Activated CD4-positive, alpha-beta T cell treated with anti-CD3 and anti-CD28 coated beads for 24 hours (primary cell): ENCODE results near the gene GPR21.

Source experiments
- DNase-seq, 2 donors: peaks; one replicate each; pipeline ENCODE4 v3.0.0-alpha.2; 2020; ENCODE audit warnings: low read depth in 2 of 2

Gene GPR21

DNA sequence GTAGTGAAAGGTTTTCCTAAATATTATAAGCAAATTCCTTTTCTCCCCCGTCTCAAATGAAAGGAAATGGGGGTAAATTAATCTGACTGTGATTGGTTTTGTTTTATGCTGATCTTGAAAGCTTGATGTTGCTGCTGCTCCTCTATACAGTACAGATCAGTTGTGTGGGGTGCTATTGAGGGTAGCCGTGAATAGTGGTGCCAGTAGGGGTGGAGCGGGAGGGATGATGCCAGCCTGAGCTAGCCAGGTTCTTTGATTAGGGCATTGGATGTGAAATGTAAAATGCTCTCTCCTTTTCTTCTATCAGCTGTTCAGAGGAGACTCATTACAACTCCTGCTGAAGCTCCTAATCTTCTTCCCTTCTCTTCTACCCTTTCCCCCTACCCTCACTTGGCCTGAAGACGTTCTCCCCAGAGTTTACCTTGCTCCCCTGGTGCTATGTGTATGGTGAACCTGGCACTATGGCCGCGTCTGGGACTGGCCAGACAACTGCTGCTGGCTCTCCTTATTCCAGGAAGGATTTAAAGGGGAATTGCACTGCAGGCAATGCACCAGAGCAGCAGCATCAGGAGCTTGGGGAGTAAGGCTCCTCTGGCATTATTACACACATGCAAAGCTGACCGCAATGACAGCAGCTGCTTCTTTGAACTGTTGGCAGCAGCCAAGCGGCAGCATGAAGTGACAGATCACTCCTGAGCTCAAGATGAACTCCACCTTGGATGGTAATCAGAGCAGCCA lies 566 bp downstream of the GPR21 start:
- no peak for DNase-seq

GRCh38 chr9:123034881-123035510 lies 1.5 kb downstream of the GPR21 start:
- DNase-seq: no peak

- no peak for DNase-seq
Measured at GRCh38 chr9:123035791-123036190, 2.3 kb downstream of the GPR21 start.

- no peak for DNase-seq
Measured at GRCh38 chr9:123036893-123037545, 3.6 kb downstream of the GPR21 start.

- DNase-seq: no peak
Measured at GRCh38 chr9:123039617-123040219, 6.3 kb downstream of the GPR21 start.

DNA sequence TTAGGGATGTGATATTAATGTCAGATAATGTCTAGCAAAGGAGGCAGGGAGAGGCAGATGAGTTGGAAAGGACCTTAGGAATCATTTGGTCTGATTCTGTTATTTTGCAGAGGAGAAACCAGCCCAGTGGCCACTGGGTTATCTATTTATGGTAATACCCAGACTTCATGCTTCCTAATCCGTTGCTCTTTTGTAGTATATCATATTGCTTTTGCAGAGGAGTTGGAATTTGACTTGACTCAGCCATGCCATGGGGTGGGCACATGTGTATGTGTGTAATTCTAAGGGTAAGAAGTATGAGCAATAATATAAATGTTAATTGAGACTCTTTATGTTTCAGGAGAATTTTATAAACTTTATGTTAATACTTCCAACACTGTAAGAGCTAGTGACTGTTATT lies 7.3 kb downstream of the GPR21 start:
- no peak for DNase-seq

DNA sequence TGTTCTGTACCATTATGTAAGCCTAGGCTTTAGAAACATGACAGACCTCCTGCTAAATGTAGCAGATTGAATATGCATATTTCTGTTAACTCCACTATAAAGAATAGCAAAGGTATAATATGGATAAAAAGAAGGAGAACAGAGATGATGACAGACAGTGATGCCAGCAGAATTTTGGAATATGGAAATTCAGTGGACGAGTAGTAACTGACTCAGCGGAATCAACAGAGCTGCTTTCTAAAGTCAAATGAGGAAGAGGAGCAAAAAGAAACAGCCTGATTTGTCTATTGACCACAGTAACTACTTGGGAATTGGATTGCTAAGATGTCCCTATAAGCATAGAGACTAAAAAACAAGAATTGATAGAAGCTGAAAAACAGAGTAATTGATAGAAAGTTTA lies 8.0 kb downstream of the GPR21 start:
- DNase-seq: no peak

DNA sequence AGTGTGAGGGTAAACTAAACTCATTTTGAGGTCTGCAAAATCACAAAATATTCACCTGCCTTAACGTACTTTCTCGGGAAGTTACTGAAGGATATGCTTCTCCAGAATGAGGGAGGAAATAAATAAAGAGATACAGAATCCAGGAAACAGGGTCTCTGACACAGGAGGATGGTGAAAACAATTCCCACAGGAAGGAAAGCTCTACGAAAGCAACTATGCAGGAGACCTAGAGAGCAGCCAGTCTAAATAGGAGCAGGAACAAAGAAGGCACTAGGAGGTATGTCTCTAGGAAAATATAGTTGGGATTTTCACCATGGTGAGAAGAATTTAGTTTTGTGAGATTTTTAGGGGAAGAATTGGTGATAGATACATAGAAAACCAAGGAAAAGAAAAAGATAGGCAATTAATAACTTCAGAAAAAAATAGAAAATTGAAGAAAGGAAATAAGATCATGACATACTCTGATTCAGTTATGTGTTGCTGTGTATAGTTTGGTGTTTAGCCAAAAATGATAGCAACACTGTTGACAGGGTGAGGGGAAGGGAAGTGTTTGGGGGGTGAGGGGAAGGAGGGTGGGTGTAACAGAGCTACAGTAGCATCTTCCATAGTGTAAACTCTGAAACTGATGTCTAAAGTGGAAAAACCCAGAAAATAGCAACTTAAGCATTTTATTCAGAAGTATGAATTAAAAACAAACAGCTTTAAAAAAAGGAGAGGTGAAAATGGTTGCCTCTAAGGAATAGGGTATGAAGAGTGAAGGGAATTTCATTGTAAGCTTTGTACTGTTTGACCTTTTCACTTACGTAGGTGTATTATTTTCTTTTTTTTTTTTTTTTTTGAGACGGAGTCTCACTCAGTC lies 9.8 kb downstream of the GPR21 start:
- DNase-seq: no peak

DNA sequence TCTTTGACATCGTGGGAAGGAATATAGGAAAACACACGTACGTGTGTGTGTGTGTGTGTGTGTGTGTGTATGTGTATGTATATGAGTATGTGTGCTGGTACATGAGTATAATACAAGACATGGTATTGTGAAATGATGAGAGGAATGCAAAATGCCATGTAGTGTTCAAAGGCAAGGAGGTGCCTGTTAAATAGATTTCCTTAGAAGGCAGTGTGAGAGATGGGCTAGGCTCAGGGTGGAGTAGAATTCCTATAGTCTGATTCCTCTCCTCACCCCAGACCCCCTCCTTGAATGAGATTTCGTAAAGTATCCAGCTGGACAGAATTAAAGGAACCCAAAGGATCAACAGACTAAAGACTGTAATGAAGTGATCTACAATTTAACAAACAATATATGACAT lies 11.1 kb downstream of the GPR21 start:
- no peak for DNase-seq

DNA sequence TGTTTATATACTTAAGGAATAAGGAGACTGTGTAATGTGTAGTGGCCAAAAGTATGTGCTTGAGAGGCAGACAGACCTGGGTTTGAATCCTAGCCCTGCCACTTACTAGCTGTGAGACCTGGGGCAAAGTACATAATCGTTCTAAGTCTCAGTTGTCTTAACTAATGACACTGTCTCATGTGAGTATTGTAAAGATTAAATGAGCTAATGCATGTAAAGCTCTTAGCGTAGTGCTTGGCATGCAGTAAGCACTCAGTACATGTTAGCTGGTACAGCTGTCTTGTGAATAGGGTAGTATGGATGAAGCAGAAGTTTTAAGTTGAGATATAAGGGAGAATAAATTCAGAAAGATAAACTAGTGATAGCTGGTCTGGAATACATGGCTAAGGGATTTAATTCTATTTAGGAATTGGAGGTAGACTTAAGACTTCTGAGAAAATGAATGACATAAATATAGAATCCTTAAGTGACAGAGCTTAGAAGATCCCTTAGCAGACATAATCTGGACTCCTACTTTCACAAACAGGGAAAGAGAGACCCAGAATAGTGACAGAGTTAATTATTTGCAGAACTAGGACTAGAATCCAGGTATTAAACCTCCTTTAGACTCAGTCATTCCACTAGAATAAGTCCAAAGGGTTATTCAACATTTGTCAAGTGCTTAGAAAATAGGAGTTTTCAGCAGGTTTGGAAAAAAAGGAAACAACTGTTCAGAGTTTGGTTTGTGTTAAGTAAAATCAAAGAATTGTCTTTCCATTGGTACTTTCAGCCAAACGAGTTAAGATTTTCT lies 13.1 kb downstream of the GPR21 start:
- no peak for DNase-seq

GRCh38 chr9:123048748-123049147 lies 15.3 kb downstream of the GPR21 start:
- no peak for DNase-seq

GRCh38 chr9:123049589-123050222 lies 16.2 kb downstream of the GPR21 start:
- no peak for DNase-seq

GRCh38 chr9:123053046-123053445 lies 19.6 kb downstream of the GPR21 start:
- DNase-seq: no peak

- DNase-seq: no peak
Measured at GRCh38 chr9:123053711-123054110, 20.2 kb downstream of the GPR21 start.

- DNase-seq: no peak
Measured at GRCh38 chr9:123058834-123059233, 25.4 kb downstream of the GPR21 start.

- no peak for DNase-seq
Measured at GRCh38 chr9:123059472-123060220, 26.2 kb downstream of the GPR21 start.

DNA sequence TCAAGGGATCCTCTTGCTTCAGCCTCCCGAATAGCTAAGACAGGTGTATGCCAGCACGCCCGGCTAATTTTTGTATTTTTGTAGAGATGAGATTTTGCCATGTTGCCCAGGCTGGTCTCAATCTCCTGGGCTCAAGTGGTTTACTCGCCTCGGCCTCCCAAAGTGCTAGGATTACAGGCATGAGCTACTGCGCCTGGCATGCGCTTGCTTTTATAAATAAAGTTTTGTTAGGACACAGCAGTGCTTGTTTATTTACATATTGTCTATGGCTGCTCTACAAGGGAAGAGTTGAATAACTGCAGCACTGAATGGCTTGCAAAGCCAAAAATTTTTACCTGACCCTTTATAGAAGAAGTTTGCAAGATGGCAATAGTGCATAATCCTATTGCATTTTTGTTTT lies 27.7 kb downstream of the GPR21 start:
- DNase-seq: no peak

DNA sequence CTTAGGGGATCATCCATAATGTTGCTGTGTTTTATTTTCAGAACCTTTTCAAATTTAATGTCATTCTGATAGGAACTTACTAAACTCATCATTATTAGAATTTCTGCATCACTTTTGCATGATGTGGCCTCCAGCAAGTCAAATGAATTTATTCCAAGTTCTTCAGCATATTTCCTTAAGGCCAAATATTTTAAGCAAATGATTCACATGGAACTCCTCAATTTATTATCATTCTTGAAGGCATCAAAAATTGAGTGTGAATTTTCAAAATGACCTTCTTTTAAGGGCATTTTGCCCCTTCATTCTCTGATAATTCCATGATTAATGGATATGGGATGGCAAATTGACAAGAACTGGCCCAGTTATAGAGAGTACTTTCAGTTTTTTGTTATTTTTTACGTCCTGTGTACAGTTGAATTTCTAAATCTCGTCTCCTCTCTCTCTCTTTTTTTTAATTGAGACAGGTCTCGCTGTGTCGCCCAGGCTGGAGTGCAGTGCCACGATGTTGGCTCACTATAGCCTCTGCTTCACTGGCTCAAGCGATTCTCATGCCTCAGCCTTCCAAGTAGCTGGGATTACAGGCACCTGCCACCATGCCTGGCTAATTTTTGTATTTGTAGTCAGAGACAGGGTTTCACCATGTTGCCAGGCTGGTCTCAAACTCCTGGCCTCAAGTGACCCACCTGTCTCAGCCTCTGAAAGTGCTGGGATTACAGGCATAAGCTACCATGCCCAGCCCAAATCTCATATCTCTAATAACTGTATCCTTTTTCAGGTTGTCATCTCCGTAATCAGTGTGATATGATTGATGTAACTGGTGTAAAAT lies 29.1 kb downstream of the GPR21 start:
- no peak for DNase-seq

GRCh38 chr9:123063177-123063598 lies 29.7 kb downstream of the GPR21 start:
- DNase-seq: no peak
